H1 (cell line): ENCODE results near the gene MAP3K6. TPM values are rescaled to one million over a fixed set of nuclear protein-coding genes. Genes with fewer than 3 reads are reported as not detected.

ENCODE experiments used
- CTCF ChIA-PET: fragments of 300-600 bp; sonication (Branson Sonifier 250); formaldehyde crosslinking; loops from one replicate; lab custom pipeline; 2021; ENCODE audit not compliant: partially characterized antibody; lab: Charles Lee
- POLR2A ChIA-PET: fragments of 300-600 bp; sonication (Branson Sonifier 250); formaldehyde crosslinking; loops from one replicate; lab custom pipeline; 2021; ENCODE audit warnings: inconsistent platforms; ENCODE audit not compliant: partially characterized antibody; lab: Charles Lee
- DNase-seq, 2 experiments: peaks; one replicate each; pipeline versions ENCODE4 v3.0.0 to v3.0.0-alpha.2; 2010 to 2022; ENCODE audit warnings: low spot score in 2 of 2, low read depth in 1 of 2, mixed read lengths in 1 of 2
- FAIRE-seq: peaks from 2 replicates; lab custom pipeline; 2011; peaks lifted over from hg19 to GRCh38; lab: Jason Lieb, UNC
- H2AFZ ChIP-seq: 2 replicates; pipeline ENCODE4 v1.8.1; 2012; ENCODE audit warnings: low read length, inconsistent platforms
- H2AK5ac ChIP-seq: 2 replicates; pipeline ENCODE4 v1.6.1; 2013; ENCODE audit warnings: low read depth, low read length
- H2BK120ac ChIP-seq: replicated peaks from 2 replicates; pipeline ENCODE3; 2013; ENCODE audit warnings: low read depth, low read length, inconsistent platforms
- H2BK12ac ChIP-seq: 2 replicates; pipeline ENCODE4 v1.6.1; 2013; ENCODE audit warnings: low read depth, low read length
- H2BK15ac ChIP-seq: 2 replicates; pipeline ENCODE4 v1.6.1; 2013; ENCODE audit warnings: low read length
- H2BK20ac ChIP-seq: 2 replicates; pipeline ENCODE4 v1.6.1; 2013; ENCODE audit warnings: low read length
- H2BK5ac ChIP-seq: 2 replicates; pipeline ENCODE4 v1.6.1; 2013; ENCODE audit warnings: low read depth, low read length
- H3K14ac ChIP-seq: 2 replicates; pipeline ENCODE4 v1.6.1; 2013; ENCODE audit warnings: inconsistent platforms; ENCODE audit not compliant: insufficient read length
- H3K18ac ChIP-seq: 2 replicates; pipeline ENCODE4 v1.6.1; 2013; ENCODE audit warnings: low read length; ENCODE audit errors: extremely low read depth
- H3K23ac ChIP-seq: 2 replicates; pipeline ENCODE4 v1.6.1; 2013; ENCODE audit warnings: inconsistent platforms; ENCODE audit not compliant: insufficient read length
- H3K23me2 ChIP-seq: 2 replicates; pipeline ENCODE4 v1.6.1; 2013; ENCODE audit warnings: low read depth, low read length
- H3K27ac ChIP-seq: 2 replicates; pipeline ENCODE4 v1.6.1; 2011; ENCODE audit warnings: low read depth, low read length, inconsistent platforms
- H3K27me3 ChIP-seq, 4 experiments: replicated peaks in 1 of 4; 1 replicate in 1 of 4; 2 replicates in 3 of 4; pipeline versions ENCODE4 v1.6.1 to v1.8.1; 2011 to 2013; ENCODE audit warnings: low read length in 3 of 4, mild to moderate bottlenecking in 3 of 4, inconsistent platforms in 2 of 4, mixed read lengths in 2 of 4, moderate library complexity in 1 of 4; ENCODE audit not compliant: control insufficient read depth in 3 of 4, insufficient read depth in 3 of 4; ENCODE audit errors: extremely low read depth in 1 of 4
- H3K36me3 ChIP-seq, 4 experiments: 2 replicates each; pipeline versions ENCODE4 v1.6.1 to v1.8.1; 2011 to 2013; ENCODE audit warnings: mild to moderate bottlenecking in 4 of 4, low read length in 3 of 4, moderate library complexity in 2 of 4, control low read depth in 1 of 4, inconsistent platforms in 1 of 4; ENCODE audit not compliant: insufficient read depth in 4 of 4, control insufficient read depth in 2 of 4
- H3K4ac ChIP-seq: replicated peaks from 2 replicates; pipeline ENCODE3; 2013; ENCODE audit warnings: low read length, low read depth, mixed read lengths, inconsistent platforms; ENCODE audit not compliant: insufficient read length
- H3K4me1 ChIP-seq, 4 experiments: replicated peaks in 1 of 4; 1 replicate in 1 of 4; 2 replicates in 3 of 4; pipeline versions ENCODE4 v1.6.1 to v1.8.1; 2011 to 2013; ENCODE audit warnings: low read length in 3 of 4, inconsistent platforms in 2 of 4, mixed read lengths in 1 of 4; ENCODE audit not compliant: insufficient read depth in 4 of 4, control insufficient read depth in 3 of 4
- H3K4me2 ChIP-seq, 2 experiments: 2 replicates each; pipeline versions ENCODE4 v1.6.1 to v1.8.1; 2011 to 2013; ENCODE audit warnings: low read depth in 2 of 2, low read length in 2 of 2, control low read depth in 1 of 2, inconsistent platforms in 1 of 2, mild to moderate bottlenecking in 1 of 2; ENCODE audit not compliant: insufficient read depth in 1 of 2
- H3K4me3 ChIP-seq, 4 experiments: fragments of 200-600, 300-600 bp in 1 of 4; sonication (generic), shearing (Covaris generic), sonication (Bioruptor Twin) in 1 of 4; 2 replicates each; pipeline versions ENCODE4 v1.5.1 to v1.8.1; 2011 to 2016; ENCODE audit warnings: low read length in 4 of 4, low read depth in 3 of 4, control low read depth in 2 of 4, inconsistent platforms in 2 of 4, mild to moderate bottlenecking in 2 of 4, mixed read lengths in 1 of 4, moderate library complexity in 1 of 4; ENCODE audit not compliant: insufficient read depth in 2 of 4; ENCODE audit errors: extremely low read depth in 1 of 4
- H3K56ac ChIP-seq: replicated peaks from 2 replicates; pipeline ENCODE3; 2013; ENCODE audit warnings: low read depth, mild to moderate bottlenecking, mixed read lengths, low read length, inconsistent platforms; ENCODE audit not compliant: insufficient read length
- H3K79me1 ChIP-seq: 2 replicates; pipeline ENCODE4 v1.6.1; 2013; ENCODE audit warnings: low read depth, low read length, control low read depth
- H3K79me2 ChIP-seq, 2 experiments: 2 replicates each; pipeline versions ENCODE4 v1.6.1 to v1.8.1; 2012 to 2013; ENCODE audit warnings: low read length in 2 of 2, mild to moderate bottlenecking in 2 of 2, inconsistent platforms in 1 of 2; ENCODE audit not compliant: insufficient read depth in 2 of 2, control insufficient read depth in 1 of 2
- H3K9ac ChIP-seq, 4 experiments: replicated peaks in 1 of 4; 1 replicate in 1 of 4; 2 replicates in 3 of 4; pipeline versions ENCODE4 v1.6.1 to v1.8.1; 2011 to 2013; ENCODE audit warnings: low read depth in 3 of 4, low read length in 3 of 4, control low read depth in 2 of 4, mild to moderate bottlenecking in 2 of 4, moderate library complexity in 2 of 4, inconsistent platforms in 1 of 4; ENCODE audit errors: extremely low read depth in 1 of 4
- H3K9me3 ChIP-seq, 2 experiments: 2 replicates each; pipeline versions ENCODE4 v1.6.1 to v1.8.1; 2012 to 2013; ENCODE audit warnings: mild to moderate bottlenecking in 2 of 2, moderate library complexity in 2 of 2, control low read depth in 1 of 2, inconsistent platforms in 1 of 2, low read depth in 1 of 2, low read length in 1 of 2, mixed read lengths in 1 of 2; ENCODE audit not compliant: insufficient read depth in 2 of 2
- H4K20me1 ChIP-seq, 2 experiments: replicated peaks in 1 of 2; 2 replicates each; pipeline versions ENCODE3 to v1.8.1; 2011 to 2013; ENCODE audit warnings: inconsistent platforms in 2 of 2, low read length in 2 of 2, mild to moderate bottlenecking in 1 of 2; ENCODE audit not compliant: insufficient read depth in 2 of 2, control insufficient read depth in 1 of 2
- H4K5ac ChIP-seq: 2 replicates; pipeline ENCODE4 v1.6.1; 2013; ENCODE audit warnings: low read length, low read depth, mixed read lengths, inconsistent platforms; ENCODE audit not compliant: insufficient read length
- H4K8ac ChIP-seq: 2 replicates; pipeline ENCODE4 v1.8.0; 2013; ENCODE audit warnings: mild to moderate bottlenecking, moderate library complexity, low read length, inconsistent platforms; ENCODE audit not compliant: insufficient read depth; ENCODE audit errors: extremely low read depth
- H4K91ac ChIP-seq: replicated peaks from 2 replicates; pipeline ENCODE3; 2013; ENCODE audit warnings: low read length, mixed read lengths, inconsistent platforms; ENCODE audit not compliant: insufficient read length
- ATF2 ChIP-seq: IDR thresholded peaks from 2 replicates; pipeline ENCODE4 v1.6.1; 2012; ENCODE audit warnings: low read length, inconsistent platforms
- CHD1 ChIP-seq: IDR thresholded peaks from 2 replicates; pipeline ENCODE4 v1.6.1; 2012; ENCODE audit warnings: low read depth, low read length, improper control_type of control experiment
- EGR1 ChIP-seq: IDR thresholded peaks from 2 replicates; pipeline ENCODE4 v1.6.1; 2011; ENCODE audit warnings: low read depth, low read length, borderline replicate concordance
- NANOG ChIP-seq: IDR thresholded peaks from 2 replicates; pipeline ENCODE4 v1.6.1; 2011; ENCODE audit warnings: low read length, low read depth, mild to moderate bottlenecking, inconsistent platforms; ENCODE audit not compliant: insufficient read depth, poor library complexity, severe bottlenecking
- PHF8 ChIP-seq: fragments of 200-600 bp; sonication (generic); conservative IDR thresholded peaks from 2 replicates; pipeline ENCODE4 v1.7.1; 2012; ENCODE audit warnings: low read depth, mild to moderate bottlenecking, inconsistent platforms, low read length, moderate library complexity
- RNF2 ChIP-seq: fragments of 200-900, 300-1000 bp; sonication (generic); IDR thresholded peaks from 2 replicates; pipeline ENCODE4 v1.7.1; 2016; ENCODE audit warnings: borderline replicate concordance, low read depth, mild to moderate bottlenecking, antibody characterized with exemption, low read length; ENCODE audit not compliant: poor library complexity, severe bottlenecking; ENCODE audit errors: missing control alignments
- SP1 ChIP-seq: IDR thresholded peaks from 2 replicates; pipeline ENCODE4 v1.6.1; 2011; ENCODE audit warnings: low read depth, low read length
- SUZ12 ChIP-seq: fragments of 200-600 bp; sonication (generic); IDR thresholded peaks from 2 replicates; pipeline ENCODE4 v1.6.1; 2012; ENCODE audit warnings: mild to moderate bottlenecking, inconsistent platforms, low read length, moderate library complexity, mixed read lengths
- YY1 ChIP-seq: IDR thresholded peaks from 2 replicates; pipeline ENCODE4 v1.6.1; 2011; ENCODE audit warnings: low read depth, mild to moderate bottlenecking, low read length
- WGBS, 2 experiments: shearing (Covaris generic) in 1 of 2; methylation state at CpG; one replicate each; pipeline versions ENCODE4 v1.1.6 to v1.1.7; 2013 to 2015; ENCODE audit warnings: low lambda C conversion rate in 2 of 2, mixed read lengths in 2 of 2, inconsistent platforms in 1 of 2, low coverage in 1 of 2, missing lambda C conversion rate in 1 of 2; ENCODE audit not compliant: insufficient replicate concordance in 2 of 2, insufficient coverage in 1 of 2, insufficient read length in 1 of 2; ENCODE audit errors: extremely low coverage in 1 of 2, missing lambda C conversion rate in 1 of 2; 5-methylcytosine and 5-hydroxymethylcytosine counted together
- polyA plus RNA-seq, 7 experiments: library from polyadenylated mRNA; depleted of rRNA in 3 of 7; stranded (reverse) in 5 of 7; unstranded in 2 of 7; fragments of >200 nt in 5 of 7; fragments of 200-250 nt in 2 of 7; gene quantifications; 1 replicate in 5 of 7; 2 replicates in 1 of 7; 4 replicates in 1 of 7; pipeline versions ENCODE4 v1.2.1 to v1.2.3, GENCODE V29; 2011 to 2013; ENCODE audit warnings: missing spikeins in 2 of 7, mixed read lengths in 2 of 7
- total RNA-seq: library from RNA; stranded (reverse); fragmentation: NEBNext Ultra II Directional; extraction: Animal tissue kit (Norgen Biotek cat#: 25700); gene quantifications from 2 replicates; pipeline ENCODE4 v1.2.1, GENCODE V29; 2021

The MAP3K6 gene
- total and polyA plus RNA-seq, 2 of the 8 experiments (the other 6 are each of a cell fraction or from before 2014, with no cell fraction given) = 7.4 to 7.6 TPM

DNA sequence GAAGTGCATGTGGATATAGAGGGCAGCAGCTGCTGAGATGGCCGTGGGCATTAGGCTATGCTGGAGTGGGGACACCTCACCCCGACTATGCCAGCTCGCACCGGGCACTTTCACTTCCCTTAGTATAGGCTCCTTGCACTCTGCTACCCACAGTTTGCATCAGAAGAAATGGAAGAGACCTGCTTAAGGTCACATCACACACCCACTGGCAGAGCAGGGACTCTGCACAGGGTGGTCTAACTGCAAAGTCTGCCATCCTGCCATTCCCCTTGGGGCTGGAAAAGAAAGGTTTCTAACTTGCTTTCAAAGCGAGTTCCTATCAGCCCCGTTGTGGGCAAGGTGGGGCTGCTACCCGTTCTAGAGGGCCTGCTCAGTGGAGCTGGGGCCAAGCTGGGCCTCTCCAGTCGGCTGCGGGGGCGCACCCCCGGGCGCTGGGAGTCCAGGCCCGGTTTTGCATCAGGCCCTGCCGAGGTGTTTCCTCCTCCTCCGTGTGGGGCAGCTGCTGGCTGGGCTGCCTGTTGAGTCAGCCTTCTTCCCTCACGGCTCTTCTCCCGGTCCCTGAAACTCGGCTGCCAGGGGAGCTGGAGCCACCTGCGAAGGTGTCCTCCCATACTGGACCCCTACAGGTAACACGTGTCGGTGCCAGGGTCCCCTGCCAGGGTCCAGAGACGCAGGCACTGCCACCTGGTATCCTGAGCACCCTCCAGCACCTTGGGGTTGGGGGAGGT is 25.1 kb downstream of the MAP3K6 start, which contains the start of gene SYTL1:
Gene SYTL1 (plus strand): TSS at position 498 of the 728 bp plus-strand sequence. CDS start 3,313 bp downstream, outside the sequence.
- no peaks in the 10 kb centered on the region for H3K9me3 ChIP-seq
- peaks cover 2 to 9% of the 10 kb centered on the region in 2 experiments for H4K20me1 ChIP-seq
- H3K56ac ChIP-seq = peak within 1 kb of the TSS; percentile 75
- DNase-seq (peak in 1 of 2 experiments; percentile 73), FAIRE-seq (no peak)
- 34% methylated on average over 21 of the region's 22 CpGs; no CpG with 5 or more reads in 1 of the 2 experiments for WGBS, 2 experiments
- CTCF ChIA-PET = interaction anchor here (0.6 to 17.0 kb wide), 13 partner anchors 8 to 1306 kb away, joined by 3 to 321 read pairs (median 6); no protein-coding TSS in a partner anchor
- peak within 1 kb of the TSS in 2 of 4 experiments; percentile 13 to 18; a peak in 5 of 7 replicates for H3K9ac ChIP-seq
- H3K27ac ChIP-seq = no peak within 1 kb of the TSS
- POLR2A ChIA-PET = interaction anchor here (0.9 to 4.8 kb wide), 10 partner anchors 9 to 56 kb away, joined by 3 to 50 read pairs (median 6); partner anchors contain the start of gene TMEM222
- peak within 1 kb of the TSS; percentile 57 for H2AK5ac ChIP-seq
- no peaks in the 10 kb centered on the region for H3K79me1 ChIP-seq
- peaks cover 6% of the 10 kb centered on the region; the same call in 1 of the 2 replicates for H3K23me2 ChIP-seq
- no peaks in the 10 kb centered on the region; a peak in 1 of 4 replicates for H3K79me2 ChIP-seq
- H2BK5ac ChIP-seq = peak within 1 kb of the TSS; percentile 76; the same call in 1 of the 2 replicates
- H2BK15ac ChIP-seq = peak within 1 kb of the TSS; percentile 99
- peak within 1 kb of the TSS; percentile 31; the same call in 1 of the 2 replicates for H4K8ac ChIP-seq
- H3K4me3 ChIP-seq = peak within 1 kb of the TSS; percentile 16 to 64 (median 44)
- peaks cover 0 to 2% (median 0%) of the 10 kb centered on the region in 4 experiments; a peak in 1 of 7 replicates for H3K27me3 ChIP-seq
- peak within 1 kb of the TSS; percentile 48 for H4K91ac ChIP-seq
- H3K18ac ChIP-seq = peak within 1 kb of the TSS; percentile 96
- H2BK20ac ChIP-seq = peak within 1 kb of the TSS; percentile 83
- no peak within 1 kb of the TSS for H3K23ac ChIP-seq
- H4K5ac ChIP-seq = peak within 1 kb of the TSS; percentile 93
- H3K4me2 ChIP-seq = peak within 1 kb of the TSS; percentile 78 to 94
- no peak within 1 kb of the TSS for H2AFZ ChIP-seq
- H3K4me1 ChIP-seq = peaks cover 0 to 25% (median 20%) of the 10 kb centered on the region in 4 experiments; a peak in 6 of 7 replicates
- H3K36me3 ChIP-seq = no peaks in the 10 kb centered on the region
- H3K4ac ChIP-seq = peak within 1 kb of the TSS; percentile 91
- peak within 1 kb of the TSS; percentile 92; the same call in 1 of the 2 replicates for H2BK12ac ChIP-seq
- peak within 1 kb of the TSS; percentile 81 for H3K14ac ChIP-seq
- H2BK120ac ChIP-seq = peak within 1 kb of the TSS; percentile 51
- TF ChIP-seq YY1 (no peak), CHD1 (no peak), ATF2 (no peak), PHF8 (no peak), SP1 (peak; percentile 92), SUZ12 (no peak), EGR1 (peak; percentile 75; the same call in 1 of the 2 replicates), NANOG (no peak), RNF2 (no peak)
